HG03159 (cell line): ENCODE measurements around the gene PREP.

Source experiments
- ATAC-seq: cut with Tn5 transposase; IDR thresholded peaks from one replicate; pipeline ENCODE4 v1.9.1; 2021; ENCODE audit warnings: mild to moderate bottlenecking, moderate library complexity; ENCODE audit not compliant: unreplicated experiment

PREP gene

GRCh38 chr6:105397987-105398386 is 4.9 kb downstream of the PREP start:
- no peak for ATAC-seq

GRCh38 chr6:105391705-105392104 is 11.2 kb downstream of the PREP start:
- no peak for ATAC-seq

GRCh38 chr6:105389543-105389942 is 13.3 kb downstream of the PREP start:
- no peak for ATAC-seq

GRCh38 chr6:105388392-105388791 is 14.5 kb downstream of the PREP start:
- ATAC-seq, result no peak

GRCh38 chr6:105384004-105384403 is 18.9 kb downstream of the PREP start:
- no peak for ATAC-seq

GRCh38 chr6:105382958-105383357 is 19.9 kb downstream of the PREP start:
- no peak for ATAC-seq

GRCh38 chr6:105382496-105382895 is 20.4 kb downstream of the PREP start:
- no peak for ATAC-seq

GRCh38 chr6:105380634-105381033 is 22.2 kb downstream of the PREP start:
- no peak for ATAC-seq

- no peak for ATAC-seq
These were observed 27.1 kb downstream of the PREP start for GRCh38 chr6:105375797-105376196.

GRCh38 chr6:105374010-105374420 is 28.9 kb downstream of the PREP start:
- ATAC-seq, result no peak

GRCh38 chr6:105373481-105373880 is 29.4 kb downstream of the PREP start:
- ATAC-seq, result no peak

GRCh38 chr6:105372849-105373182 is 30.1 kb downstream of the PREP start:
- ATAC-seq, result no peak

- ATAC-seq, result no peak
These were observed 30.6 kb downstream of the PREP start for GRCh38 chr6:105372142-105372848.

GRCh38 chr6:105370351-105370750 is 32.5 kb downstream of the PREP start:
- ATAC-seq, result no peak

GRCh38 chr6:105369145-105369544 is 33.7 kb downstream of the PREP start:
- no peak for ATAC-seq

- no peak for ATAC-seq
These were observed 38.6 kb downstream of the PREP start for GRCh38 chr6:105364243-105364642.

GRCh38 chr6:105363100-105363754 is 39.7 kb downstream of the PREP start:
- ATAC-seq, result no peak

- no peak for ATAC-seq
These were observed 43.2 kb downstream of the PREP start for GRCh38 chr6:105359419-105360370.

- ATAC-seq, result no peak
These were observed 45.7 kb downstream of the PREP start for GRCh38 chr6:105357165-105357564.

GRCh38 chr6:105352037-105352617 is 50.8 kb downstream of the PREP start:
- ATAC-seq, result no peak

GRCh38 chr6:105348897-105349296 is 54.0 kb downstream of the PREP start:
- ATAC-seq, result no peak
